GM08714 (cell line): ENCODE results near the gene FYN.

ENCODE experiments used
- H3K4me3 ChIP-seq: fragments of 200-500 bp; sonication (Bioruptor generic); 2 replicates; pipeline ENCODE4 v1.5.1; 2014; ENCODE audit warnings: mild to moderate bottlenecking, low read length, inconsistent platforms
- ZNF274 ChIP-seq: IDR thresholded peaks from 2 replicates; pipeline ENCODE4 v1.6.1; 2012; ENCODE audit warnings: mild to moderate bottlenecking, low read depth, low read length

Gene FYN

GRCh38 chr6:111721753-111722154, 151.5 kb downstream of the FYN start:
- TF ChIP-seq ZNF274, result no peak
- H3K4me3 ChIP-seq, result no peak overlapping the region

DNA sequence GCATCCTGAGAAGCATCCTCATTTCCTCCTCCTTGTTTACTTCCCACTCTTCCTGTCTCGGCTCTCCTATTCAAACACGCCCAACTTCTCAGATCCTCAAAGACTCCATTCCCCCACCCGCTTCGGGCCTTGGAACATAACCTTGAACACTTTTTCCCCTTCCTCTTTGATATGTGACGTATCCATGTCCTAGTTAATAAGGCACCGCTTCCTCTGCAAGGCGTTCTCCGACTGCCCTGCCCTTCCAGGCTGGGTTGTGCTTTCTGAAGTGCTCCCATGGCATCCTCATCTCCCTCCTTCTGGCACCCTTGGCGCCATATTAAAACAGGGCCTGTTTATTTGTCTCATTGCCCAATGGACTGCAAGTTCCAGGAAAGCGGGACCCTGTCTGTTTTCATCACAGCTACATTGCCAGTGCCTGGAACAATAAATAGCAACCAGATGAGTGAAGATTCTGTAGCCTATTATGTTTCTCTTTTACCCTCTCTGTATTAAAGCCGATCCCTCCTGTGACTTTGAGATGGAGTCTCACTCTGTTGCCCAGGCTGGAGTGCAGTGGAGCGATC, 152.2 kb downstream of the FYN start:
- H3K4me3 ChIP-seq, result no peak overlapping the region
- TF ChIP-seq ZNF274, result no peak

GRCh38 chr6:111718990-111719389, 154.3 kb downstream of the FYN start:
- TF ChIP-seq ZNF274, result no peak
- no peak overlapping the region for H3K4me3 ChIP-seq

- no peak overlapping the region for H3K4me3 ChIP-seq
- no peak for TF ChIP-seq ZNF274
Observed at GRCh38 chr6:111718326-111718725, 154.9 kb downstream of the FYN start.

DNA sequence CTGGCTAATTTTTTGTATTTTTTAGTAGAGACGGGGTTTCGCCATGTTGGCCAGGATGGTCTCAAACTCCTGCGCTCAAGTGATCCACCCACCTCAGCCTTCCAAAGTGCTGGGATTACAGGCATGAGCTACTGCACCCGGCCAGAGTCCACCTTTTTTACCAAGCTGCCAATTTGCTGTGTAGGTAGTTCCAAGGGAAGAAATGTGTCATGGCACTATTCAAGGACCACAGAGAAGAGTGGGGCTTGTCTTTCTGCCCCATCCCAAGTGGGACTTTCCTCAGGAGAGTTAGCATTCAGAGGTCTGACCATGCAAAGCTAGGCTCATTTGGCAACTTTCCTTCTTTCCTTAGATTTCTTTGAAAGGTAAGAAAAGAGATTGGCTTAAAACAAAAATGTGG, 155.6 kb downstream of the FYN start:
- no peak for TF ChIP-seq ZNF274
- no peak overlapping the region for H3K4me3 ChIP-seq

DNA sequence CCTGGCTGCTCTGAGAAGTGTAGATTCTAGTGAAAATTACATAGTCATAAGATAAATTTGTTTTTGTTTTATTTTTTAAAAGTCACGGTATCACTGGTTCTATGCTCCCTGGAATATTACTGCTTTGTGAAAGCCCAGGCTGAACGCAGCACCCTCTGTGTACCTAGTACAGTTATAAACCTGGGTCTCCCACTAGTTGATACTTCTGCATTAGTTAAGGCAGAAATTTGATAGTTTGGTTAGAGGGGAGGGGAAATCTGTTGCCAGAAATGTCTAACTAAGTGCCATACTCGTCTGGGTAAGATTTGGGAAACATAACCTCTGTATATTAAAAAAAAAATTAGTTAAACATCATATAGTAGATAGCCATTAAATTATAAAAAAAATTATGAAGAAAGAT, 156.9 kb downstream of the FYN start:
- TF ChIP-seq ZNF274, result no peak
- H3K4me3 ChIP-seq, result no peak overlapping the region

DNA sequence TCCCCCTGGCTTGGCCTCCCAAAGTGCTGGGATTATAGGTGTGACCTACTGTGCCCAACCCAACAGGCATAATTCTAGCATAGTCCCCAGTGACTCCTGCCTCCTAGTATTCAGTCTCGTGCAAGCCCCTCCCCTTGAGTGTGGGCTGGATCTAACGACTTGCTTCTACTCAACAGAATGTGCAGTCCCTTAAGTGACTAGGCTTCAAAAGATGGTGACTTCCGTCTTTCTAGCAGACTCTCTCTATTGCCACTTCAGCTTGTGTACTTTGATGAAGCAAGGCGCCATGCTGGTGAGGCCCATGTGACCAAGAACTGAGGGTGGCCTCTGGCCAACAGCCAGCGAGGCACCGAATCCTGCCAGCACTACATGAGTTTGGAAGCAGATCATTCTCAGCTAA, 157.9 kb downstream of the FYN start:
- H3K4me3 ChIP-seq, result no peak overlapping the region
- no peak for TF ChIP-seq ZNF274

DNA sequence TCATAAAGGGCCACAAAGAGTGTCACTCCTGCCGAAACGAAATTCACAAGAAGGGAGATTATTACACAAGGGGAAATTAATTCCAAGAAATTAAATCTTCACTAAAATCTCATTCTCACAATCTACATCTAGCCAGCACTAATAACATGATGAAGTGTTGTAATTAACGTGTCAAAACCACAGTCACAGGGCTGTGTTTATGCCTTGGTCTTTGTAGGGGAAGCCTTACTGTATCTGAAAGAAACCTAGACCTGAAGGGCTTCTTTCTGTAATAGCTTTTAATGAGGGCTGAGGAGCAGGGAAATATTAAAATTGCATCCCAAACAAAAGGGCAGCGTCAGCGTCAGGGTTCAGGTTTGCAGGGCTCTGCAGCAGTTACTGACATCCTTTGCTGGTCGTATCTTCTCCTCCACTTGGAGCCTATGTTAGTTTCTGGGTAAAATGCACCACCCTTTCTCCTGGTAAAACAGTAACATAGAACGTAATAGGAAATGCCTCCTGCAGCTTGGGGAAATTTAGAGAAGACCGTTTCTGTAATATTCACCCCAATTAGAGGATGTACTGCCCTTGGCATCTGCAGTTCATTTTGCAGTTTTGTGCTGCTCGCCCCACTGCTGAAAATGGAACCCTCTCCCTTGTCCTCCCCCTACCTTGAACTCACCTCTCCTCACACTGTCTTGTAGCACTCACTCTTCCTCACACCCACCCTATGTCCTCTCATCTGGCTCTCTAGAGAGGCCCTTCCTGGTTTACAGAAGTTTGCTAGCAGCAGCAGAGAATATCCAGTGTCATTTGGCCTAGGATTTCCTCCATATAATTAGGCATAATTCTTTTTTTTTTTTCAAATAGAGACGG, 158.6 kb downstream of the FYN start:
- no peak for TF ChIP-seq ZNF274
- H3K4me3 ChIP-seq, result no peak overlapping the region

DNA sequence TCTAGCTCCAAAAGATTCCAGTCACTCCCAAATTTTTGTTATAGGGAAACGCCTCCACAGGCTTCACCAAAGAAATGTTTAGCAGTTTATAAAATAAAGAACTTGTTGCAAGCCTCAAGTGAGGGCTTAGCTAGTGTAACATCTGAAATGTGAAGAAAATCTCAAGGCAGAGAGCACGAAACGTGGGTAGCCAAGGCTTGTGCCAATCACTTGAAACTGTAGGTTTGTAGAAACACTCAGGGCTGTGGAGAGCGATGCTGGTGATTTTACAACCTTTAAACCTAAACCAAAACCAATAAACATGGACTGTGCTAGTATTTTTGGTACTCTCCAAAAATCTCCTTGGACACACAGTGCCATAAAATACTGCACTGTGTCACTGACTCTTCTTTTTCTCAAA, 159.4 kb downstream of the FYN start:
- no peak for TF ChIP-seq ZNF274
- H3K4me3 ChIP-seq, result no peak overlapping the region

- H3K4me3 ChIP-seq, result no peak overlapping the region
- TF ChIP-seq ZNF274, result no peak
Observed at GRCh38 chr6:111713236-111713635, 160.0 kb downstream of the FYN start.

DNA sequence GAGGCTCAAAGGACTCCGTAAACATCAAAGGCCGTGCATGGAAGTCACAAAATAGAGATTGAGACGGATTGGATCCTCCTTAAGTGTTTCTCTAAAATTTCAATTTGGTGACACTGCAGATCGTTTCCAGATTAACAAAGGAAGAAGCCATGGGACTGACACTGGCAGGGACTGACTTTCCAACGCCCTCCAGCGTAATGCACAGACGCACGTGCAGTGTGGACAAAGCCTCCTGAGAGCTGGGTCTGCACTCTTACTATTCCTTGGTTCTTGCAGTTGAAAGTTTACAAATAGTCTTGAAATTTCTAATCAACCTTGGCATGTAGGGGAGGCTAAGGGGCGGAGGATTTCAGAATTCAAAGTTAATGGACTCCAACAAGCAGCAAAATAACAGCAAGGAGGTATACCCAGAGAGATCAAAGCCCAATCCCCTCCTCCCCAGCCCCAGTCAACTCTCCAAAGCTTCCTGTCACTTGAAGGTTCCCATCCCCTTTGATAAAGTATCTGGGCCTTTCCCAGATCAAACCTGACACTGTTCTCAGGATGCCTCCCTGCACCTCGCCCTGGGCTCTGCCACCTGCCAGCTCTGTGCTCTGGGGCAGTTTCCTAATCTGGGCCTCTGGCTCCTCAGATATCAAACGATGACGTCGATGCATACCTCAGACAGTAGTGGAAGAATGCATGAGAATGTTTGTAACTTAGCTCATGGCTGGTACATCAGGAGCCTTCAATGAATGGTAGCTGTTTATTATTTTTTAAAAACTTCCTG, 161.1 kb downstream of the FYN start:
- no peak overlapping the region for H3K4me3 ChIP-seq
- no peak for TF ChIP-seq ZNF274

DNA sequence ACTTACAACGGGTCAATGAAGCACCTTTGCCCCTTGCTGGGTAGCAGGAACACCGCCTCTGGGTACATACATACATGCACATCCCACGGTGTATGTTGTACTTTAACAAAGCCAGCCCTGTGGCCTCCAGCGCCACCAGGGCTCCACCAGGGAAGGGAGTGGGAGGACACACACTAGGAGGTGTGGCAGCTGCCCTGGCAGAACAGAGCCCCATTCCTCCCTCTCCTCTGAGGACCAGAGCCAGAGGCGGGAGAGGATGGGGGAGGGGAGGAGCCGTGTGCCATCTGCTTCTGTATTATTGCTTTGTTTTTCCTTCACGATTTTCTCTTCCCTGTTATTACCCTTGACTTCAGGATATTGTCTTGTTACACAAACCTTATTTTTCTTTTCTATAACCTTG, 161.8 kb downstream of the FYN start:
- no peak overlapping the region for H3K4me3 ChIP-seq
- TF ChIP-seq ZNF274, result no peak

GRCh38 chr6:111710911-111711310, 162.3 kb downstream of the FYN start:
- no peak for TF ChIP-seq ZNF274
- no peak overlapping the region for H3K4me3 ChIP-seq

DNA sequence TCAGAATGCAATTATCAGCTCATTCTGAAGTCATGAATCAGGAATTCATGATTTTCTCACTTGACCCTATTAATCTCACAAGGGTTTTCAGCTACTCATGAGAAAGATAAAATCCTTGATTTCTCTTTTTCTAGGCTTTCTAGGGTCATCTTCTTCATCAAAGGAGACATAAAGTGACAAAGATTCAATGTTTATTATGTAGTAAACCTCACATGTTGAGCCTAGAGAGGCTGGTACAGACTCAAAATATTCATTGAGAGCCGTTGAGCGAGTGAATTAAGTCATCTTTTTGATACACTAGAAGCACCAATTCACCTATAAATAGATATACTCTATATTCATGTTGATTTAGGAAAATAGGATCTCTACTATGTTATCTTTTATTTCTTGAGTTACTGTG, 162.8 kb downstream of the FYN start:
- no peak overlapping the region for H3K4me3 ChIP-seq
- TF ChIP-seq ZNF274, result no peak
